ENCODE results near the gene MRM2.

Gene MRM2

GRCh38 chr7:2248984-2249694 is 7.1 kb upstream of the MRM2 start:
- Histone ChIP-seq H3K4me1 (ENCODE audit: control insufficient read depth, insufficient read depth, low read length) (no peaks in the 10 kb centered on the region; the same call in 1 of the 2 replicates), H3K27ac (ENCODE audit: low read length) (no peak overlapping the region)
- DNase-seq (ENCODE audit: low read depth, low spot score) = no peak

GRCh38 chr7:2247141-2247995 is 5.4 kb upstream of the MRM2 start:
- Histone ChIP-seq H3K27ac (ENCODE audit: low read length) (no peak overlapping the region), H3K9me3 (ENCODE audit: control insufficient read depth, insufficient read depth, low read length) (no peaks in the 10 kb centered on the region), H3K27me3 (ENCODE audit: control insufficient read depth, insufficient read depth, low read length) (no peaks in the 10 kb centered on the region), H3K4me3 (ENCODE audit: low read length) (no peak overlapping the region), H3K36me3 (ENCODE audit: control insufficient read depth, insufficient read depth, low read length) (peaks cover 8% of the 10 kb centered on the region; the same call in 1 of the 2 replicates), H3K4me1 (ENCODE audit: control insufficient read depth, insufficient read depth, low read length) (peaks cover 4% of the 10 kb centered on the region)
- no CpG with 5 or more reads among the region's 36 CpGs for WGBS (ENCODE audit: insufficient coverage, insufficient read length)
- DNase-seq (ENCODE audit: low read depth, low spot score) = no peak

More at GRCh38 chr7:2248984-2249694, 7.1 kb upstream of the MRM2 start:
- H3K36me3 ChIP-seq (ENCODE audit: control insufficient read depth, insufficient read depth, low read length) = peaks cover 10% of the 10 kb centered on the region; the same call in 1 of the 2 replicates
- no peak overlapping the region for H3K4me3 ChIP-seq (ENCODE audit: low read length)
- no CpG with 5 or more reads among the region's 24 CpGs for WGBS (ENCODE audit: insufficient coverage, insufficient read length)
- no peaks in the 10 kb centered on the region for H3K9me3 ChIP-seq (ENCODE audit: control insufficient read depth, insufficient read depth, low read length)
- no peaks in the 10 kb centered on the region for H3K27me3 ChIP-seq (ENCODE audit: control insufficient read depth, insufficient read depth, low read length)

- peaks cover 8% of the 10 kb centered on the region; the same call in 1 of the 2 replicates for H3K36me3 ChIP-seq (ENCODE audit: control insufficient read depth, insufficient read depth, low read length)
- H3K27ac ChIP-seq (ENCODE audit: low read length) = no peak overlapping the region
- H3K4me3 ChIP-seq (ENCODE audit: low read length) = no peak overlapping the region
- no peaks in the 10 kb centered on the region for H3K9me3 ChIP-seq (ENCODE audit: control insufficient read depth, insufficient read depth, low read length)
- peaks cover 4% of the 10 kb centered on the region for H3K4me1 ChIP-seq (ENCODE audit: control insufficient read depth, insufficient read depth, low read length)
- DNase-seq (ENCODE audit: low read depth, low spot score) = no peak
- WGBS (ENCODE audit: insufficient coverage, insufficient read length) = no CpG with 5 or more reads among the region's 22 CpGs
- H3K27me3 ChIP-seq (ENCODE audit: control insufficient read depth, insufficient read depth, low read length) = no peaks in the 10 kb centered on the region
Measured at GRCh38 chr7:2245883-2246675, 4.1 kb upstream of the MRM2 start.

- Histone ChIP-seq H3K36me3 (ENCODE audit: control insufficient read depth, insufficient read depth, low read length) (peaks cover 4% of the 10 kb centered on the region), H3K9me3 (ENCODE audit: control insufficient read depth, insufficient read depth, low read length) (no peaks in the 10 kb centered on the region), H3K27me3 (ENCODE audit: control insufficient read depth, insufficient read depth, low read length) (no peaks in the 10 kb centered on the region), H3K4me1 (ENCODE audit: control insufficient read depth, insufficient read depth, low read length) (peaks cover 4% of the 10 kb centered on the region), H3K27ac (ENCODE audit: low read length) (no peak overlapping the region), H3K4me3 (ENCODE audit: low read length) (no peak overlapping the region)
- DNase-seq (ENCODE audit: low read depth, low spot score) = no peak
- 100% methylated on average over 6 of the region's 25 CpGs for WGBS (ENCODE audit: insufficient coverage, insufficient read length)
Measured at GRCh38 chr7:2244404-2244995, 2.5 kb upstream of the MRM2 start.

GRCh38 chr7:2243458-2243857 is 1.5 kb upstream of the MRM2 start:
- Histone ChIP-seq H3K27me3 (ENCODE audit: control insufficient read depth, insufficient read depth, low read length) (no peaks in the 10 kb centered on the region), H3K27ac (ENCODE audit: low read length) (no peak overlapping the region), H3K9me3 (ENCODE audit: control insufficient read depth, insufficient read depth, low read length) (no peaks in the 10 kb centered on the region), H3K4me1 (ENCODE audit: control insufficient read depth, insufficient read depth, low read length) (peaks cover 4% of the 10 kb centered on the region), H3K4me3 (ENCODE audit: low read length) (no peak overlapping the region), H3K36me3 (ENCODE audit: control insufficient read depth, insufficient read depth, low read length) (peaks cover 11% of the 10 kb centered on the region)
- no CpG with 5 or more reads among the region's 12 CpGs for WGBS (ENCODE audit: insufficient coverage, insufficient read length)
- DNase-seq (ENCODE audit: low read depth, low spot score) = no peak

- H3K9me3 ChIP-seq (ENCODE audit: control insufficient read depth, insufficient read depth, low read length) = no peaks in the 10 kb centered on the region
- H3K36me3 ChIP-seq (ENCODE audit: control insufficient read depth, insufficient read depth, low read length) = peaks cover 17% of the 10 kb centered on the region
- no CpG with 5 or more reads among the region's 21 CpGs for WGBS (ENCODE audit: insufficient coverage, insufficient read length)
- H3K4me3 ChIP-seq (ENCODE audit: low read length) = peak overlapping the region; percentile 98; the same call in 1 of the 2 replicates
- H3K4me1 ChIP-seq (ENCODE audit: control insufficient read depth, insufficient read depth, low read length) = peaks cover 4% of the 10 kb centered on the region
- DNase-seq (ENCODE audit: low read depth, low spot score) = no peak
- H3K27ac ChIP-seq (ENCODE audit: low read length) = no peak overlapping the region
- no peaks in the 10 kb centered on the region for H3K27me3 ChIP-seq (ENCODE audit: control insufficient read depth, insufficient read depth, low read length)
Measured at GRCh38 chr7:2242541-2243429, 780 bp upstream of the MRM2 start.

GRCh38 chr7:2239242-2239641 is 2.8 kb downstream of the MRM2 start:
- Histone ChIP-seq H3K4me1 (ENCODE audit: control insufficient read depth, insufficient read depth, low read length) (peaks cover 4% of the 10 kb centered on the region), H3K4me3 (ENCODE audit: low read length) (no peak overlapping the region), H3K36me3 (ENCODE audit: control insufficient read depth, insufficient read depth, low read length) (peaks cover 25% of the 10 kb centered on the region), H3K27ac (ENCODE audit: low read length) (no peak overlapping the region), H3K9me3 (ENCODE audit: control insufficient read depth, insufficient read depth, low read length) (no peaks in the 10 kb centered on the region), H3K27me3 (ENCODE audit: control insufficient read depth, insufficient read depth, low read length) (no peaks in the 10 kb centered on the region)
- no peak for DNase-seq (ENCODE audit: low read depth, low spot score)
- no CpG with 5 or more reads among the region's 17 CpGs for WGBS (ENCODE audit: insufficient coverage, insufficient read length)

- peaks cover 25% of the 10 kb centered on the region for H3K36me3 ChIP-seq (ENCODE audit: control insufficient read depth, insufficient read depth, low read length)
- H3K9me3 ChIP-seq (ENCODE audit: control insufficient read depth, insufficient read depth, low read length) = no peaks in the 10 kb centered on the region
- WGBS (ENCODE audit: insufficient coverage, insufficient read length) = no CpG with 5 or more reads among the region's 12 CpGs
- H3K27ac ChIP-seq (ENCODE audit: low read length) = no peak overlapping the region
- H3K4me3 ChIP-seq (ENCODE audit: low read length) = no peak overlapping the region
- no peaks in the 10 kb centered on the region for H3K27me3 ChIP-seq (ENCODE audit: control insufficient read depth, insufficient read depth, low read length)
- no peaks in the 10 kb centered on the region for H3K4me1 ChIP-seq (ENCODE audit: control insufficient read depth, insufficient read depth, low read length)
- DNase-seq (ENCODE audit: low read depth, low spot score) = no peak
Measured at GRCh38 chr7:2237109-2237602, 4.8 kb downstream of the MRM2 start.

GRCh38 chr7:2233926-2234325 is 8.1 kb downstream of the MRM2 start:
- no CpG with 5 or more reads among the region's 3 CpGs for WGBS (ENCODE audit: insufficient coverage, insufficient read length)
- Histone ChIP-seq H3K27me3 (ENCODE audit: control insufficient read depth, insufficient read depth, low read length) (no peaks in the 10 kb centered on the region), H3K36me3 (ENCODE audit: control insufficient read depth, insufficient read depth, low read length) (peaks cover 28% of the 10 kb centered on the region), H3K4me1 (ENCODE audit: control insufficient read depth, insufficient read depth, low read length) (no peaks in the 10 kb centered on the region), H3K4me3 (ENCODE audit: low read length) (no peak overlapping the region), H3K27ac (ENCODE audit: low read length) (no peak overlapping the region), H3K9me3 (ENCODE audit: control insufficient read depth, insufficient read depth, low read length) (no peaks in the 10 kb centered on the region)
- no peak for DNase-seq (ENCODE audit: low read depth, low spot score)
